MM.1S (cell line): ENCODE results near the gene ZNF3.

Experiments
- DNase-seq: peaks from one replicate; pipeline ENCODE4 v3.0.0-alpha.2; 2015
- H2AFZ ChIP-seq: fragments of 300-600 bp; sonication (generic); 2 replicates; pipeline ENCODE4 v1.6.0; 2016; ENCODE audit warnings: antibody characterized with exemption, low read length
- H3F3A ChIP-seq: fragments of 300-600 bp; sonication (generic); 2 replicates; pipeline ENCODE4 v1.6.1; 2016; ENCODE audit warnings: mild to moderate bottlenecking, antibody characterized with exemption, low read length, moderate library complexity, mixed read lengths; ENCODE audit not compliant: insufficient read depth
- H3K27ac ChIP-seq: fragments of 300-600 bp; sonication (generic); 2 replicates; pipeline ENCODE4 v1.5.1; 2016; ENCODE audit warnings: mild to moderate bottlenecking, low read length
- H3K27me3 ChIP-seq: fragments of 300-600 bp; sonication (generic); replicated peaks from 2 replicates; pipeline ENCODE4 v1.6.0; 2016; ENCODE audit warnings: low read length; ENCODE audit not compliant: insufficient read depth
- H3K36me3 ChIP-seq: fragments of 300-600 bp; sonication (generic); replicated peaks from 2 replicates; pipeline ENCODE4 v1.6.1; 2016; ENCODE audit warnings: mild to moderate bottlenecking, low read length, mixed read lengths; ENCODE audit not compliant: insufficient read depth
- H3K4me1 ChIP-seq: fragments of 300-600 bp; sonication (generic); 2 replicates; pipeline ENCODE4 v1.6.1; 2016; ENCODE audit warnings: low read length, mixed read lengths
- H3K4me2 ChIP-seq: fragments of 300-600 bp; sonication (generic); 2 replicates; pipeline ENCODE4 v1.6.0; 2016; ENCODE audit warnings: low read depth, low read length
- H3K4me3 ChIP-seq: fragments of 300-600 bp; sonication (generic); 2 replicates; pipeline ENCODE4 v1.5.1; 2016; ENCODE audit warnings: low read length, mixed read lengths
- H3K79me2 ChIP-seq: fragments of 300-600 bp; sonication (generic); 2 replicates; pipeline ENCODE4 v1.6.1; 2016; ENCODE audit warnings: mixed run types, low read length, mixed read lengths
- H3K9ac ChIP-seq: fragments of 300-600 bp; sonication (generic); 2 replicates; pipeline ENCODE4 v1.6.1; 2016; ENCODE audit warnings: low read length, mixed read lengths
- H3K9me2 ChIP-seq: fragments of 300-600 bp; sonication (generic); replicated peaks from 2 replicates; pipeline ENCODE4 v1.6.1; 2016; ENCODE audit warnings: mild to moderate bottlenecking, low read length, mixed read lengths; ENCODE audit not compliant: insufficient read depth
- H3K9me3 ChIP-seq: fragments of 300-600 bp; sonication (generic); replicated peaks from 2 replicates; pipeline ENCODE4 v1.6.1; 2016; ENCODE audit warnings: mild to moderate bottlenecking, low read length, mixed read lengths; ENCODE audit not compliant: insufficient read depth
- H4K20me1 ChIP-seq: fragments of 300-600 bp; sonication (generic); 2 replicates; pipeline ENCODE4 v1.6.1; 2016; ENCODE audit warnings: mild to moderate bottlenecking, low read length, moderate library complexity, mixed read lengths; ENCODE audit not compliant: insufficient read depth
- EZH2 ChIP-seq: fragments of 300-600 bp; sonication (generic); optimal IDR thresholded peaks from 2 replicates; pipeline ENCODE3; 2017; ENCODE audit warnings: low read depth, mild to moderate bottlenecking, antibody characterized with exemption, low read length, mixed read lengths
- EZH2phosphoT487 ChIP-seq: fragments of 300-600 bp; sonication (generic); IDR thresholded peaks from 2 replicates; pipeline ENCODE4 v1.6.1; 2018; ENCODE audit warnings: antibody characterized with exemption, low read length
- TF ChIP-seq, protein P1 (sequence below): fragments of 300-600 bp; sonication (generic); IDR thresholded peaks from 2 replicates; pipeline ENCODE4 v1.5.1; 2016; ENCODE audit warnings: antibody characterized with exemption, low read length, mixed read lengths

ZNF3 gene

GRCh38 chr7:100079024-100079560 is 2.4 kb downstream of the ZNF3 start:
- Histone ChIP-seq H3K4me3 (no peak overlapping the region), H3K79me2 (peaks cover 48% of the 10 kb centered on the region), H3K9me3 (no peaks in the 10 kb centered on the region), H4K20me1 (no peaks in the 10 kb centered on the region), H3K4me2 (no peak overlapping the region), H3K9me2 (no peaks in the 10 kb centered on the region), H2AFZ (no peak overlapping the region), H3K36me3 (peaks cover 30% of the 10 kb centered on the region), H3F3A (peaks cover 17% of the 10 kb centered on the region), H3K27ac (no peak overlapping the region), H3K4me1 (peaks cover 11% of the 10 kb centered on the region), H3K9ac (no peak overlapping the region), H3K27me3 (no peaks in the 10 kb centered on the region)
- no peak for TF ChIP-seq EZH2
- TF ChIP-seq, protein P1, sequence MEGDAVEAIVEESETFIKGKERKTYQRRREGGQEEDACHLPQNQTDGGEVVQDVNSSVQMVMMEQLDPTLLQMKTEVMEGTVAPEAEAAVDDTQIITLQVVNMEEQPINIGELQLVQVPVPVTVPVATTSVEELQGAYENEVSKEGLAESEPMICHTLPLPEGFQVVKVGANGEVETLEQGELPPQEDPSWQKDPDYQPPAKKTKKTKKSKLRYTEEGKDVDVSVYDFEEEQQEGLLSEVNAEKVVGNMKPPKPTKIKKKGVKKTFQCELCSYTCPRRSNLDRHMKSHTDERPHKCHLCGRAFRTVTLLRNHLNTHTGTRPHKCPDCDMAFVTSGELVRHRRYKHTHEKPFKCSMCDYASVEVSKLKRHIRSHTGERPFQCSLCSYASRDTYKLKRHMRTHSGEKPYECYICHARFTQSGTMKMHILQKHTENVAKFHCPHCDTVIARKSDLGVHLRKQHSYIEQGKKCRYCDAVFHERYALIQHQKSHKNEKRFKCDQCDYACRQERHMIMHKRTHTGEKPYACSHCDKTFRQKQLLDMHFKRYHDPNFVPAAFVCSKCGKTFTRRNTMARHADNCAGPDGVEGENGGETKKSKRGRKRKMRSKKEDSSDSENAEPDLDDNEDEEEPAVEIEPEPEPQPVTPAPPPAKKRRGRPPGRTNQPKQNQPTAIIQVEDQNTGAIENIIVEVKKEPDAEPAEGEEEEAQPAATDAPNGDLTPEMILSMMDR, result no peak
- TF ChIP-seq EZH2phosphoT487, result no peak
- no peak for DNase-seq

GRCh38 chr7:100077205-100077604 is 4.3 kb downstream of the ZNF3 start:
- Histone ChIP-seq H3K4me2 (no peak overlapping the region), H3K79me2 (peaks cover 48% of the 10 kb centered on the region), H3K9me3 (no peaks in the 10 kb centered on the region), H3K4me3 (no peak overlapping the region), H2AFZ (no peak overlapping the region), H3K9ac (no peak overlapping the region), H3K27me3 (no peaks in the 10 kb centered on the region), H3K27ac (no peak overlapping the region), H4K20me1 (no peaks in the 10 kb centered on the region), H3K36me3 (peaks cover 42% of the 10 kb centered on the region), H3K4me1 (peaks cover 6% of the 10 kb centered on the region; the same call in 1 of the 2 replicates), H3F3A (peaks cover 8% of the 10 kb centered on the region), H3K9me2 (no peaks in the 10 kb centered on the region)
- no peak for TF ChIP-seq EZH2
- no peak for TF ChIP-seq EZH2phosphoT487
- TF ChIP-seq, protein P1, result no peak
- DNase-seq, result no peak

GRCh38 chr7:100075418-100075817 is 6.1 kb downstream of the ZNF3 start:
- Histone ChIP-seq H3K36me3 (peaks cover 60% of the 10 kb centered on the region), H3K9me3 (no peaks in the 10 kb centered on the region; the same call in 1 of the 2 replicates)

More at GRCh38 chr7:100075418-100075817, 6.1 kb downstream of the ZNF3 start:
- H3K9ac ChIP-seq, result no peak overlapping the region
- H3K27me3 ChIP-seq, result no peaks in the 10 kb centered on the region
- no peak overlapping the region for H3K27ac ChIP-seq
- peaks cover 36% of the 10 kb centered on the region for H3K79me2 ChIP-seq
- H4K20me1 ChIP-seq, result no peaks in the 10 kb centered on the region
- H3K4me2 ChIP-seq, result no peak overlapping the region
- H3K4me1 ChIP-seq, result peaks cover 5% of the 10 kb centered on the region; the same call in 1 of the 2 replicates
- H3K9me2 ChIP-seq, result no peaks in the 10 kb centered on the region
- H3K4me3 ChIP-seq, result no peak overlapping the region
- DNase-seq, result no peak
- TF ChIP-seq EZH2 (no peak), EZH2phosphoT487 (no peak)
- TF ChIP-seq, protein P1, result no peak
- no peak overlapping the region for H2AFZ ChIP-seq
- peaks cover 3% of the 10 kb centered on the region; the same call in 1 of the 2 replicates for H3F3A ChIP-seq
